ENCODE results near the gene PCYOX1L. TPM values are rescaled to one million over a fixed set of nuclear protein-coding genes. Genes with fewer than 3 reads are reported as not detected.

Gene PCYOX1L
- total and polyA plus RNA-seq, 9 of the 15 experiments (the other 6 are each of a cell fraction or from before 2014, with no cell fraction given): 2.3 to 17.9 (median 6.0) TPM

DNA sequence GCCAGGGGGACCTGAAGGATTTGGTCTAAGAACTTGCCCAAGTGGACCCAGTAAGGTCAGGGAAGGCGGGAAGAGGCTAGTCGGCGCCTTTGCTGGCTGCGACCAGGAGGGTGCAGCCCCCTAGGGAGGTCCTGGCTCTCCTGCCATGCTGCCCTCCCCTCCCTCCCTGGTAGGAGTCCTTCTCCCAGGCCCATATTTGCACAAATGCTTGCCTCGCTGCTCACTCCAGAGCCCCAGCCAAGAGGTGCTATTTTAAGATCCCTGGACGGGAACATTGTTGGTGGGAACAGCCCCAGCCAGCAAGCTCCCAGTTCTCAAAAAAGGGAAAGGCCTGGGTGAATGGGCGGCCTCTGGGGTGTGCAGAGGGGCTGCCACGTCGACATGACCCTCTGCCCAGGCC, 25.6 kb downstream of the PCYOX1L start:
- ATAC-seq (no peak), FAIRE-seq (no peak)
- 72% methylated on average over 9 of the region's 9 CpGs for WGBS (ENCODE audit: insufficient coverage, low coverage, missing lambda C conversion rate)

More for the DNA sequence above, 25.6 kb downstream of the PCYOX1L start:
- no peak overlapping the region for H2AFZ ChIP-seq (ENCODE audit: low read depth, low read length)
- no peak overlapping the region for H3K4me3 ChIP-seq
- no TSS peak for BruUV-seq (replicated peaks)
- no peaks in the 10 kb centered on the region for H3K9me1 ChIP-seq (ENCODE audit: control insufficient read depth, insufficient read depth, low read length)
- in situ Hi-C loops (cut with MboI) (no loop called here), intact Hi-C loops (cut with micrococcal nuclease) (loop anchor here (5.0 kb wide), 1 partner anchor 234 kb away; no protein-coding TSS in a partner anchor)
- peak overlapping the region in 1 of 2 experiments; percentile 19; a peak in 1 of 4 replicates for H3K9ac ChIP-seq (ENCODE audit: insufficient read depth in 1 of 2, low read depth in 2 of 2, low read length in 2 of 2)
- H3K27ac ChIP-seq (ENCODE audit: extremely low read depth, low read depth, low read length): no peak overlapping the region
- TF ChIP-seq ZFX (CRISPR knock-in tag; IDR thresholded peaks at IDR 0.05) (0 out of 2 replicates have a peak, but pooled peaks have one; percentile 22), ZNF77 (CRISPR knock-in tag; IDR thresholded peaks at IDR 0.05) (no peak), PYGO2 (tag; IDR thresholded peaks at IDR 0.05) (no peak), MEIS2 (IDR thresholded peaks at IDR 0.05; ENCODE audit: partially characterized antibody) (no peak)
- TF ChIP-seq, protein P1, sequence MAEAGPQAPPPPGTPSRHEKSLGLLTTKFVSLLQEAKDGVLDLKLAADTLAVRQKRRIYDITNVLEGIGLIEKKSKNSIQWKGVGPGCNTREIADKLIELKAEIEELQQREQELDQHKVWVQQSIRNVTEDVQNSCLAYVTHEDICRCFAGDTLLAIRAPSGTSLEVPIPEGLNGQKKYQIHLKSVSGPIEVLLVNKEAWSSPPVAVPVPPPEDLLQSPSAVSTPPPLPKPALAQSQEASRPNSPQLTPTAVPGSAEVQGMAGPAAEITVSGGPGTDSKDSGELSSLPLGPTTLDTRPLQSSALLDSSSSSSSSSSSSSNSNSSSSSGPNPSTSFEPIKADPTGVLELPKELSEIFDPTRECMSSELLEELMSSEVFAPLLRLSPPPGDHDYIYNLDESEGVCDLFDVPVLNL (CRISPR knock-in tag; IDR thresholded peaks at IDR 0.05; ENCODE audit: low read depth): no peak
- TF ChIP-seq, protein P2, sequence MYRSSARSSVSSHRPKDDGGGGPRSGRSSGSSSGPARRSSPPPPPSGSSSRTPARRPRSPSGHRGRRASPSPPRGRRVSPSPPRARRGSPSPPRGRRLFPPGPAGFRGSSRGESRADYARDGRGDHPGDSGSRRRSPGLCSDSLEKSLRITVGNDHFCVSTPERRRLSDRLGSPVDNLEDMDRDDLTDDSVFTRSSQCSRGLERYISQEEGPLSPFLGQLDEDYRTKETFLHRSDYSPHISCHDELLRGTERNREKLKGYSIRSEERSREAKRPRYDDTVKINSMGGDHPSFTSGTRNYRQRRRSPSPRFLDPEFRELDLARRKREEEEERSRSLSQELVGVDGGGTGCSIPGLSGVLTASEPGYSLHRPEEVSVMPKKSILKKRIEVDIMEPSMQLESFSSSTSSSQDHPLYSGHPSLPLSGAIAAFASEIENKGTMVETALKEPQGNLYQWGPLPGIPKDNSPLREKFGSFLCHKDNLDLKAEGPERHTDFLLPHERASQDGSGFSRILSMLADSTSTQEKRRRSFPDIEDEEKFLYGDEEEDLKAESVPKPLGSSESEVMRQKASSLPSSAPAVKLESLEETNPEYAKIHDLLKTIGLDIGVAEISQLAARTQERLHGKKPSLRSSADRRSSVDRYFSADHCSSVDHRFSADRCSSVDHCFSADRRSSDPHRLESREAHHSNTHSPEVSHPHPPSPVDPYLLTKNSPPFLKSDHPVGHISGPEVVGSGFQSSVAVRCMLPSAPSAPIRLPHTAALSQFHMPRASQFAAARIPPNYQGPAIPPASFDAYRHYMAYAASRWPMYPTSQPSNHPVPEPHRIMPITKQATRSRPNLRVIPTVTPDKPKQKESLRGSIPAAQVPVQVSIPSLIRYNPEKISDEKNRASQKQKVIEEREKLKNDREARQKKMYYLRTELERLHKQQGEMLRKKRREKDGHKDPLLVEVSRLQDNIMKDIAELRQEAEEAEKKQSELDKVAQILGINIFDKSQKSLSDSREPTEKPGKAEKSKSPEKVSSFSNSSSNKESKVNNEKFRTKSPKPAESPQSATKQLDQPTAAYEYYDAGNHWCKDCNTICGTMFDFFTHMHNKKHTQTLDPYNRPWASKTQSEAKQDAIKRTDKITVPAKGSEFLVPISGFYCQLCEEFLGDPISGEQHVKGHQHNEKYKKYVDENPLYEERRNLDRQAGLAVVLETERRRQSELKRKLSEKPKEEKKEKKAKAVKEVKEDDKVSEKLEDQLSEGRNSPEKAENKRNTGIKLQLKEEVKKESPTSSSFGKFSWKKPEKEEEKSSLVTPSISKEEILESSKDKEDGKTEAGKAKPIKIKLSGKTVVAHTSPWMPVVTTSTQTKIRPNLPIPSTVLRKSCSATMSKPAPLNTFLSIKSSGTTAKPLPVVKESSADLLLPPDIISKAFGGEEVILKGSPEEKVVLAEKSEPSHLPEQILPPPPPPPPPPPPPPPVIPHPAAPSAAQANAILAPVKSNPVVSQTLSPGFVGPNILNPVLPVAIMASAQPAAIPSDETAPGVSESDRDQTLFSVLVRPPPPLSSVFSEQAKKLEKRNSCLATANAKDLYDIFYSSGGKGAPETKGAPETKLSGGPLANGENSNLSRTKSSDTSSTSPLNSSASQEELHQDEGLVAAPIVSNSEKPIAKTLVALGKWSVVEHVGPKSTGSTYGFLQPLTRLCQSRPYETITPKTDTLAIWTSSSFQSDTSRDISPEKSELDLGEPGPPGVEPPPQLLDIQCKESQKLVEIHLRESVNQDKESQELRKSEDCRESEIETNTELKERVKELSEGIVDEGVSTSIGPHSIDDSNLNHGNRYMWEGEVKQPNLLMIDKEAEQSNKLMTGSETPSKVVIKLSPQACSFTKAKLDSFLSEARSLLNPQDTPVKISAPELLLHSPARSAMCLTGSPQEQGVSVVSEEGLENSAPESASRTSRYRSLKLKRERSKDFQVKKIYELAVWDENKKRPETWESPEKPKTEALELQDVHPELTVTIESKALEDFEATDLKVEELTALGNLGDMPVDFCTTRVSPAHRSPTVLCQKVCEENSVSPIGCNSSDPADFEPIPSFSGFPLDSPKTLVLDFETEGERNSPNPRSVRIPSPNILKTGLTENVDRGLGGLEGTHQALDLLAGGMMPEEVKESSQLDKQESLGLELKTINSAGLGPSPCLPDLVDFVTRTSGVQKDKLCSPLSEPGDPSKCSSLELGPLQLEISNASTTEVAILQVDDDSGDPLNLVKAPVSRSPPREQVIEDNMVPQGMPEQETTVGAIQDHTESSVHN (IDR thresholded peaks at IDR 0.05; ENCODE audit: borderline replicate concordance in 1 of 2, low read depth in 1 of 2): no peak
- H3K79me2 ChIP-seq (ENCODE audit: control insufficient read depth, insufficient read depth, low read length): no peaks in the 10 kb centered on the region
- H3K36me3 ChIP-seq (ENCODE audit: control insufficient read depth, insufficient read depth, low read length): no peaks in the 10 kb centered on the region
- no peaks in the 10 kb centered on the region for H4K20me1 ChIP-seq (replicated peaks; ENCODE audit: control insufficient read depth, insufficient read depth, low read length)
- H3K27me3 ChIP-seq (ENCODE audit: control insufficient read depth in 2 of 2, insufficient read depth in 2 of 2, low read length in 2 of 2): no peaks in the 10 kb centered on the region
- DNase-seq (ENCODE audit: extremely low read depth in 1 of 4, low spot score in 3 of 4): no peak
- CTCF ChIA-PET (ENCODE audit: low intra/inter-chr PET ratio): interaction anchor here (2.5 kb wide), 1 partner anchor 51 kb away, joined by 15 read pairs; no protein-coding TSS in a partner anchor
- POLR2A ChIA-PET: no interaction called here
- H3K9me3 ChIP-seq (replicated peaks; ENCODE audit: control insufficient read depth, insufficient read depth, low read depth, low read length): no peaks in the 10 kb centered on the region
- H3K4me2 ChIP-seq (ENCODE audit: insufficient read depth, low read length): no peak overlapping the region
- H3K4me1 ChIP-seq (replicated peaks in 1 of 2; ENCODE audit: control insufficient read depth in 2 of 2, insufficient read depth in 2 of 2, low read length in 2 of 2): peaks cover 3 to 25% of the 10 kb centered on the region in 2 experiments; a peak in 3 of 5 replicates

Data from K562 (cell line).